Hindlimb muscle (tissue), 1 donor: Measurements from ENCODE around the gene TUBGCP3. TPM values are rescaled to one million over a fixed set of nuclear protein-coding genes. Genes with fewer than 3 reads are reported as not detected.
"Not testable (repeated sequence)": the region's sequence is repeated elsewhere in the genome, so short reads cannot be mapped to it uniquely, and the experiment has no call there.

ENCODE experiments used
- DNase-seq: peaks from one replicate; pipeline ENCODE4 v3.0.0-alpha.2; 2013
- polyA plus RNA-seq: library from polyadenylated mRNA; unstranded; fragments of 120-200 nt; gene quantifications from one replicate; pipeline ENCODE4 v1.2.1, GENCODE V29; 2013; ENCODE audit not compliant: insufficient read length

Gene TUBGCP3
- polyA plus RNA-seq, 1 donor = 19.1 TPM

DNA sequence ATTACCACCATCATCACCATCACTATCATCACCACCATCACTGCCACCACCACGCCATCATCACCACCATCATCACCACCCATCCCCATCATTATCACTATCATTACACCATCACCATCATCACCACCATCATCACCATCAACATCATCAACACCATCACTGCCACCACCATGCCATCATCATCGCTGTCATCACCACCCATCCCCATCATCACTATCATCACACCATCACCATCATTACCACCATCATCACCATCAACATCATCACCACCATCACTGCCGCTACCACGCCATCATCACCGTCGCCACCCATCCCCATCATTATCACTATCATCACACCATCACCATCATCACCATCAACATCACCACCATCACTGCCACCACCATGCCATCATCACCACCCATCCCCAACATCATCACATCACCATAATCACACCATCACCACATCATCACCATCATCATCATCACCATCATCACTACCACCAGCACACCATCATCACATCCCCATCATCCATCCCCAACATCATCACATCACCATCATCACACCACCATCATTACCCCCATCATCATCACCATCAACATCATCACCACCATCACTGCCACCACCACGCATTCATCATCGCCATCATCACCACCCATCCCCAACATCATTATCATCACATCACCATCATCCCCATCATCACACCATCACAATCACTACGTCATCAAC, 61.7 kb downstream of the TUBGCP3 start:
- DNase-seq = no peak

DNA sequence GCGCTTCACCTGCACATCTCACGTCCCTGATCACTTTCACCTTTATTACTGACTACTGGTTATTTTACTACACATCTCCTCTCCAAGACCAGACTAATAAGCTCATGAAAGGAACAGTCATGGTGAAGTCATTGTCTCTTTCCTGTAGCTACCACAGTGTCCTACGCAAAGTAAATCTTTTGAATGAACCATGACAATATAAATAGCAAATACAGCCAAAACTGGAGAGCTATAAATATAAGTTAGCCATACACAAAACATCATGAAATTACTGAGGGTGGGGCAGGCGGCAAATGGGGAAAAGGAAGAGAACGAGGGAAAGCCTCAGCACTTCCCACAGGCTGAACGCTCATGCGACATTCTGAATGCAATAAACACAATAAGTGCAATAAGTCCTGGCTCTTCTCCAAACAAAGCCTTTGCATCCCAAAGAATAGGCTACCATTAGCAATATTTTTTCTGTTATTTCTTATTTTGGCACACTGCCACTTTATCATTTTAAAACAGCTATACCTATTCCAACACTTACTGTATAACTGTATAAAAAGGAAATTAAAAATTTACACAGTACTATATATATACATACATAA, 62.5 kb downstream of the TUBGCP3 start:
- DNase-seq = no peak

DNA sequence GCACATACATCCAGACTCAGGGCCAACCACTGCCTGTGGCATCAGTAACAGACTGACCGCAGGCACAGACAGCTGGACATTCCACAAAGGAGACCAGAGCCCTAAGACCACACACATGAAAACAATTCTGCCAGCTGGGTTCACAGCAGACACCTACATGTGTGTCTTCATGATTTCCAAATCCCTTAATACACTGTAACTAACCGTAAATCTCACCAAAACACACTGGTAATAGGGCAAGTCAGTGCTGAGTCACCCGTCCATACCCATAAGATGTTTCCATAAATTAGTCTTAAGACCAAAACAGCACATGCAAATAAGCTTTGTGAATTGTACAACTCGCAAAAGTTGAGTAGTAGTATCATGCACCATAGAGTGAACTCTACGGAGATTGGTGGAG, 65.4 kb downstream of the TUBGCP3 start:
- DNase-seq = no peak

DNA sequence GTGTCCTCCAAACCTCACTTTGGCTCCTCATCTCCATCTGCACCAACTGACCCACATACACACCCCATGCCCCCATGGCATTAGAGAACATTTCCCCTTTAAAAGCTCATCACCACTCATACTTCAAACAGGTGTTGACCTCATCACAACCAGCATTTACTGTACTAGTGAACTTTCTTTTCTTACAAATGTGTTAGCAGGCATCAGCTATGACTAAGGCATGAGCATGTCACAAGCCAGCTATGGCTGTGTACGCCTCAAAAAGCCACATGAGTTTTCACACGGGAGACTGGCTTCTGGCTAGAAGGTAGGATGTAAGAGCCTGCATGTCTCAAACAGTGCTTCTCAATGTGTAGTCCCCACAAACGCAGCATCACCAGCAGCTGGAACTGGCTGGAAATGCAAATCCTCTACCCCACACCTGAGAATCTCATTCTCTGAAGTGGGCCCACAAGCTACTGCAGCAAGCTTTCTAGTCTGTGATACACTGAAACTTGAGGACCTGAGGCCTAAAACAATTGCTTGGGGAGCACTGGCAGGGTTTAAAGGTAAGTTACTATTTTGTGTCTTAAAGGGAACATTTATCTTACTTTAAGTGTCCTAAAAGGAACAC, 66.8 kb downstream of the TUBGCP3 start:
- no peak for DNase-seq

DNA sequence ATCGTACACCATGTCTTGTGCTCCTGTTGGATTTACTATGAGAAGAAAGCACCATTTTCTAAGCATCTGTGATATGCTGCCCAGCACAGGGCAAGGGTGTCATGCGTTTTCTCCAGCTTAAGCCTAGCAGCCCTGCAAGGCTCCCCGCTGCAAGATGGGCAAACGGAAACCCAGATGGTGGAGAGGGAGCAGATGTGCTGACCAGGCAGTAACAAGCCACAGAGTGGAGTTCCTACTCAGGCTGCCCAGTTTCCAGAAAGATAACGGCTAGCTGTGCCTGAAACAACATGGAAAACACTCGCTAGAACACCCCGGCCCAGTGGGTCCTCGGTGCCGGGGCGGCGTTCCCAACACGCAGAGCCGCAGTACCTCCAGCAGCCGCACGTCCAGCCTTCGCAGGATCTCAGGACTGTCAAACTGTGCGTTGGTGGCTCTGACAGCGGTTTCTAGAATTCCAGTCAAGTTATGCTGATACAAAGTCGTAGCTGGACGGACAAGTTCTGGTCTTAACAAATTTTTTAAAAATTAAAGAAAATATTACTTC, 68.4 kb downstream of the TUBGCP3 start:
- DNase-seq = no peak

DNA sequence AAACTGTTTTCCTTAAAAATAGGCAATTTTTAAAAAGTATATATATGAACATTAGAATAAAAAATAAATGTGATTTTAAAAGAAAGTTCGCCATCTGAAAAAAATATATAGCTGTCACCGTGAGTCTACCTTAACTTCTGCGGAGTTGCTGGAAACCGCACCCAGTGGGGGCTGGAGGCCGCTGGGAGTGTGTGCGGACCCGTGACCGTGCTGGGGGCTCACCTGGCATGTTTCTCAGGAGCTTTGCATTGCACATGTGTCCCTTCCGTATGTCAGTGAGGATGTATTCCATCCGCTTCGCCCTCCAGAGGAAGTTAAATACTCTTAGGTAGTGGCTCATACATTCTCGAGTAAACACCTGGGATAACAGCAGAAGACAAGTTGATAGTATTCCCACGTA, 71.7 kb downstream of the TUBGCP3 start:
- no peak for DNase-seq

DNA sequence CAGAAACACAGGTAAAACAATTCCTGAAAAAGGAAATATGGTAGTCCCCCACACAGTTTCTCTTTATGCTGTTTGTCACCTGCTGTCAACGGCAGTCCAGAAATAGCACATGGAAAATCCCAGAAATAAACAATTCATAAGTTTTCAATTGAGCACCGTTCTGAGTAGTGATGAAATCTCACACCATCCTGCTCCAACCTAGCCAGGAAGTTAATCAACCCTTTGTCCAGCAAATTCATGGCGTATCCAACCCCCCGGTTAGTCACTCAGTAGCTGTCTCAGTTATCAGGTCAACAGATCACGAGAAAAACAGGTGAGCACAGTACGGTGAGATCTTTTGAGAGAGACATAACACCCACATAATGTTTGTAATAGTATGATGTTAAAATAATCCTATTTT, 74.2 kb downstream of the TUBGCP3 start:
- no peak for DNase-seq

DNA sequence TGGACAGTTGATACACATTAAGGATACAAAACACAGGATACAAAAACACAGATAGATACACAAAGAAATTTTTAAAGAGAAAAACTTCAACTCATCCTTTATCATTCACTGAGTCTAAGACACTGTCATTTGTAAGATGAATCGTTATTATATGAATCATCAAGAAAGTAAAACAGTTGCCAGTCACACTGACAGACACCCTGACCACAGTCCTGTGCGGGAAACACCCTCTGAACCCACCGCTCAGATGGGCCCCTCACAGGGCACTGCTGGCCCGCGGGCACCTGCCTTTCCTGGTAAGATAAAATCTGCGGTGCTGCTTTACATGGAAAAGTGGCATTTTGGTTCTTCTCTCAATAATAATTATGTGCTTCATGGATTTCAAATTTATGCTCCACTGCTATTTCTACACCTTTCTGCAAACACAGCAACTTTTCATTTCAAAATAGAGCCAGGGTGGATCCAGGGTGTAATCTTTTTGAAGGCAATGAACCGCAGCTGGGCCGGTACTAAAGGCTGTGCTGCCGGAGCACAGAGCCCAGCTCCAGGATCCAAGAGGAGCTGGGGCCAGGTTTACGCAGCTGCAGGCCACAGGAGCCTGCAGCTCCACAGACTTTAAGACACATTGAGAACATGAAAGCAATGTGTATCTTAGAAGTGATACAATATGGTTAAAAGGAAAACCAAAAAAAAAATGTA, 76.8 kb downstream of the TUBGCP3 start:
- DNase-seq = no peak

DNA sequence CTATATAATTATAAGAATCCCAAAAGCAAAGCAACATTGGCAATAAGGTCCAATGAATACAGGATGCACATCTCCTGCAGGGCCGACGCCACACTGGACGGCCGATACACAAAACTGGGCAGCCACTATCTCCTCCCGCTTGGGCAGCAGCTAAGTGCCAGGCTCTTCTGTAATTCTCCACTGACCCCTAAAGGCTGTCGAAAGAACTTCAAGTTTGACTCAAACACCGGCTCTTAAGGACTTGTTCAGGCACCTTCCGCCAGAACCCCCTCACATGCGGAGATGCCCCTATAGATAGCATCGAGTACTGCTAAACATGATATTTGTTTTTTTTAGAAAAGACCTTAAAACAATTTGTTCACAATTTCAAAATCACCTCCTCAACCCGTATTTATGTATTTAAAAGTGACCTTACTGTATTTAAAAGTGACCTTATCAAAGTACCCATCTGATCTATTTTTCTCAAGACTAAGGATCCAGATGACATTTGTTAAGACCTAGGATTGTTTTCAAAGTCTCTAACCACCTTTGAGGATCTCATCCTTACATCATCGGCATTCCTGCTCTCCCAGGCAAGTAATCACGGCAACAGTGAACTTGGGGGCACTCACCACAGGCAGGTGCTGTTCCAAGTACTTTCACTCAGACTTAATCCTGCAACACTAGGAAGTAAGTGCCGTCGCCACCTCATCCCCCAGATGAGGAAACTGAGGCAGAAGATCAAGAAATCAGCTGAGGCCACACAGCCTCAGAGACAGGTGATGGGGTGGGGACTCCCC, 77.8 kb downstream of the TUBGCP3 start:
- DNase-seq = peak; percentile 39

DNA sequence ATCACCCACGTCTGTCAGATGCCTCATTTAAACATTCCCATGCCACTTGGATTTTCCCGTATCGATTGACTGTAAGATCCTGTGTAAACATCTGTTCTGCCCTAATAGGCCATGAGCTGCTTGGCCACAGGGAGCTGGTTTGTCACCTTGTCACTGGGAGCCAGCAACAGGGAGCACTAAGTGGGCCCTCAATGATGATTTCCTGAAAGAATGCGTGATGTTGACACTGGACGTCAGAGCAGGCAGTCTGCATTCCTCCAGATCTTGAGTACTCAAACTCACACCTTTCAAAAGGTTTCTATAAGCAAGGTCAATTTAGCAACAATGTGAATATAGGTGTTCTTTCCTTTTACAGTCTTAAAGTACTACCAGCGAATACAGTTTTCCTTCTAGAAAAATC, 78.8 kb downstream of the TUBGCP3 start:
- no peak for DNase-seq

DNA sequence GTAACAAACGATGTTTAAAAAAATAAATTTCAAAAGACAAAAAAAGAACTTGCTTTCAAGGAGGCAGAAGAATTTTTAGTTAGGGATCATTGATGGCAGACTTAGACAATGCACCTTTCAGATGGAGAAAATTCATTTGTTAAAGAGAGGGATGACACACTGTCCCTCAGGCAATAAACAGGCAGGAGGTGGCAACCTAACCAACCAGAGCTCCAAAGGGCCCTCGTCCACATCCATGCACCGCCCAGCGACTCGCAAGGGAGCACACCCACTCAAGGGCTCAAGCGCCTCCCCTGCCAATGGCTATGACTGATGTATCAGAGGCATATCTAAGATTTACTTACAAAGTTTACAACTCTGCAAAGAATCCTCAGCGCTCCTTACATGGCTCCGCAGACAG, 81.9 kb downstream of the TUBGCP3 start:
- no peak for DNase-seq

DNA sequence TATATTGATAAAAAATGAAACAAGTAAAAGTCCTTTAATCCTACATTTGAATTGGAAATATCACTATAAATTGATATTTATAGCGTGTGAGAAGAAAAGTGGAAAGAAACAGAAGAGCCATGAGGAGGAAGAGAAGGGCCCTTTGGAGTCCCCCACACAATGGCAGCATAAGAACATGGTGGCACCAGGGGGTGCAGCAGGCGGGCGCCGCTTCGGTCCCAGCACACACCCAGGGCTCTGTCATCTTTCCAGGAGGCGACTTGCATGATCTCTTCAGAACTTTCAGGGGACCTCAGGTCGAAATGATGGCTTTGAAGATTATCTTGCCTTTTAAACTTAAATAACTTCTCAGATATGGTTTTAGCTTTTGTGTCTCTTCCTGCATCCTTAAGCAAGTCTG, 91.8 kb downstream of the TUBGCP3 start:
- no peak for DNase-seq

DNA sequence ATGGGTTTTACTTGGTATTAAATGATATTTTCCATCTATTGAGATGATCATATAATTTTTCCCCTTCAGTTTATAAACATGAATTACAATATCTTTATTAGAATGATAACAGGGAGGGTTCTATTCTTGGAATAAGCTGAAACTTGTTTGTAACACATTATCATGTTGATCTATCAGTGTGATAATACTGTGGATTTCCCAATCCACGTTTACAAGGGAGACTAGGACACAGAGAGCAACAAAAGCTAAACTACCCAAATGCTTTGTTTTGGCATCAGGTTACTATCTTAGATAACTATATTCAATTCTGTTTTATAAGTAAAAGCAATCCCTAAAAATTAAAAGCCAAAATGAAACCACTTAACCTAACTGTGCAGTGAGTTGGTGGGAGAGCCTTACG, 92.5 kb downstream of the TUBGCP3 start:
- DNase-seq = no peak

DNA sequence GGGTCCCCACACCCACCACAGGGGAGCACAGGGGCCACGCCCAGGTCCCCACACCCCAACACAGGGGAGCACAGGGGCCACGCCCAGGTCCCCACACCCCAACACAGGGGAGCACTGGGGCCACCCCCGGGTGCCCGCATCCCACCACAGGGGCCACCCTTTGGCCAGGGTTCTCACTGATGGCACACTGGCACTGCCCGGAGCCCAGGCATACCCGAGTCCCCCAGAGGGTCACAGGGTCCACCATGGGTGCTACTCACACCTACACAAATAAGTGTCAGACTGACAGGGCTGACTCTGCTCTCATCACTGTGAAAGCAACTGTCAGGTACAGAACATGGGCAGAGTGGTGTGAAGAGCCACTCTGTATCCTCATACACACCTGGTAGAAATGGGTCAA, 98.8 kb downstream of the TUBGCP3 start:
- no peak for DNase-seq

DNA sequence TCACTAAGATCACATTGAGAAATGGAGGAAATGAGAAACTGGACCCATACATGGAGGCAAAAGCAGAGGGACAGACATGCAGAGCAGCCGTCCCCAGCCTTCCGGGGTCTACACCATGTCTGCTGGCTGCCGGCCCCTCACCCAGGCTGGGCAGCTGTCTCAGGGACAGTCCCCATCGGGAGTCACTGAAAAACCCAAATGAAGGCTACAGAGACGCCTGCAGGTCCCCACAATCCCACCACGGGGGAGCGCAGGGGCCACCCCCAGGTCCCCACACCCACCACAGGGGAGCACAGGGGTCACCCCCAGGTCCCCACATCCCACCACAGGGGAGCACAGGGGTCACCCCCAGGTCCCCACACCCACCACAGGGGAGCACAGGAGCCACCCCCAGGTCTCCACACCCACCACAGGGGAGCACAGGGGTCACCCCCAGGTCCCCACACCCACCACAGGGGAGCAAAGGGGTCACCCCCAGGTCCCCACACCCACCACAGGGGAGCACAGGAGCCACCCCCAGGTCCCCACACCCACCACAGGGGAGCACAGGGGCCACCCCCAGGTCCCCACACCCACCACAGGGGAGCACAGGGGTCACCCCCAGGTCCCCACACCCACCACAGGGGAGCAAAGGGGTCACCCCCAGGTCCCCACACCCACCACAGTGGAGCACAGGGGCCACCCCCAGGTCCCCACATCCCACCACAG, 99.5 kb downstream of the TUBGCP3 start:
- DNase-seq = not testable (repeated sequence)

DNA sequence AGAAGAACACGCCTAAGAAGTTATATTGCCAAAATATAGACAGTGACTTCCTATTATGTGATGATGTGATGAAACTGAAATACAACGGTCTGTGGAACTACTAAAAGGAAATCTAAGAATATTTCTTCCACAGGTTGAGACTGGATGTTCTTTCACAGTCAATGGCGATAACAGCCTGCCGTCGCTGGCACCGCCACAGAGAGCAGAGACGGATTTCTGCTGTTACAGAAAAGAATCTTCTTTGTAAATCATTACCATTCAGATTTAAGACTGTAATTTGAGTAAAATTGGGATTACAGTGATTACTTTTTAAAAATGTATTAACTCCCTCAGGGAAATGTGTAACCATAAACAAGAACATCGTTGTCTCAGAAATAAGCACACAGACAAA, 100.8 kb downstream of the TUBGCP3 start:
- DNase-seq = peak; percentile 23

DNA sequence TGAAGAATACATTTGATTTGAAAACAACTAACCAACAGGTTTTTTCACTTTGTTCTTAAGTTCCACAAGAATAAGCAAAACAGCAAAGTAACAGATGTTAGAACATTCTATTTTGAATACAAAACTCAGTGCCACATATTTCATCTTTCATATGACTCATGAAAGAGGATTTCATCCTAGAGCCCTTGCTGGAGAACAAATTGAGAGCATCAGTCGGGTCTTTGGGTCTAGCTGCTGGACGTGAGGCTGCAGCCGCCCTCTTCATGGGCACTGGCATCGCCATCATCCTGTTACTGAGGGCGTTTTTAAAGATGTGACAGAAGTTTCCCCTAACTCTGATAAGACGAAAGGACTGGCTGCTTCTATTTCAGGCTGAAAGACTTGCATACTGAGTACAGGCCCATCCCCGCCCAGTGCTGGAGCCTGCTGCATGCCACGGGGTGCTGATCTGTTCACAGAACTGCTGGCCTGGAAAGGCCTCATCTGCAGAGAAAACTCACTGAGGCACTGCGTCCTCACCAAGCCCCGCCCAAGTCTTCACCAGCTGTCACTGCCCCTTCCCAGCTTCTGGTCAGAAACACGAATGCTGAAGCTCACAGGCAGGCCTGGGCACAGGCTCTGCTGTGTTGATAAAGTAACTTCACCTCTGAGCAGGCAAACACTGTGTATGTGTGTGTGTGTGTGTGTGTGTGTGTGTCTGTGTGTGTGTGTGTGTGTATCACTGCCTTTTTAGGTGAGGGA, 101.4 kb downstream of the TUBGCP3 start:
- no peak for DNase-seq

DNA sequence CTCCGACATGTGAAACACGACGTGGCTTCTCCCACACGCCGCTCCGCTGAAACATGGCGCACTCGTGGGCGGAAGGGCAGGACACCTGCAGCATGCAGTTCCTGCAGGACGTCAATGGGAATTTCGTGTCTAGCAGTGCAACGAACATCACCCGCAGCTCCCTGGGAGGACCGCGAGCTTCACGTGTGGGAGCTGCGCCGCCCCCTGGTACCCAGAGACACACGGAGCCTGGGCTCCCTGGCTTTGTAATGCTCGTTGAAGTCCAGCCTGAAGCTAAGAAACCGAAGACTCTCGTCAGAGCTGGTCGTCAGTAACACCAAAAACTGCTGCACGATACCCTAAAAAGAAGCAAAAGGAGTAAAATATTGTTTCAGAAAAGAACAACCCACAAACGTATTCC, 102.1 kb downstream of the TUBGCP3 start:
- not testable (repeated sequence) for DNase-seq

DNA sequence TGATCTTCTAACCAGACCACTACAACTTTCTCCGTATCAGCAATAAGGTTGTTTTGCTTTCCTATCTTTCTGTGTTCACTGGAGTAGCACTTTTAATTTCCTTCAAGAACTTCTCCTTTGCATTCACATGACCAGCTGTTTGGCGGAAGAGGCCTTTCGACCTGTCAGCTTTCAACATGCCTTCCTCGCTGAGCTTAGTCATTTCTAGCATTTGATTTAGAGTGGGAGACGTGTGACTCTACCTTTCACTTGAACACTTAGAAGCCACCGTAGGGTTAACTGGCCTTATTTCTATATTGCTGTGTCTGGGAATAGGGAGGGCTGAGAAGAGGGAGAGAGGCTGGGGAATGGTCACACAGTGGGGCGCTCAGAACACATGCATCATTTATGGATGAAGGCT, 104.7 kb downstream of the TUBGCP3 start:
- no peak for DNase-seq

DNA sequence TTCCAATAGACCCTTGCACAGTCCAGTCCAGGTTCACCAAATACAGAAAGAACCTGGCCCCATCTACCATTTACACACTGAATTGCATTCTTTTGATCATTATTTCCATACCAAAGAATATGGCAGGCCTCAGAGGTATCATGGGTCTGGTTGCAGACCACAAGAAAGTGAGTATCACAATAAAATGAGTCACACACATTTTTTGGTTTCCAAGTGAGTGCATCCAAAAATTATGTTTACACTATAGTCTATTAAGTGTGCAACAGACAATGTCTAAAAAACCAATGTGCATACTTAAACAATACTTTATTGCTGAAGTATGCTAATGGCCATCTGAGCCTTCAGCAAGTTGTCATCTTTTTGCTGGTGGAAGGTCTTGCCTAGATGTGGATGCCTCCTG, 106.5 kb downstream of the TUBGCP3 start:
- no peak for DNase-seq

DNA sequence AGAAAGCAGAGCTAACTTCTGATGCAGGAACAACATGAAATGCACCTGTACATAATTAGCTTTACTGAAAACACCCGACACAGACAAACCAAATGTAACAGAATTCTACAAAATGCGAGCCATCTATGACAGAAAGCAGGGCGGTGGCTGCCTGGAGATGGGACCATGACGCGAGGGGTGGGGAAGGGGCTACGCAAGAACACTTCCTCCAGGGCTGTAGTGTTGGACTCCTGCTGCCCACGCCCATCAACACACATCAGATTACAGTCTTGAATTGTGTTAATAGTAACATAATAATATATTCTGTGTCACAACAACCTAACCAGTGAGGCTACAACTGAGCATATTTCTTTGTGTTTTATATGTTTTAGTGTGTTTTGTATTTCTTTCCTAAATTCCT, 108.6 kb downstream of the TUBGCP3 start:
- no peak for DNase-seq
